HFFc6 (cell line): ENCODE measurements around the gene PRRT2. TPM values are rescaled to one million over a fixed set of nuclear protein-coding genes. Genes with fewer than 3 reads are reported as not detected.

Source experiments
- DNase-seq: peaks from one replicate; pipeline ENCODE4 v3.0.0-alpha.2; 2018
- H3K27ac Mint-ChIP-seq: 2 replicates; pipeline ENCODE4 v1.8.0; 2020; ENCODE audit warnings: mild to moderate bottlenecking, mixed read lengths
- H3K27me3 Mint-ChIP-seq: 2 replicates; pipeline ENCODE4 v1.8.0; 2021; ENCODE audit warnings: mild to moderate bottlenecking, moderate library complexity, mixed read lengths; ENCODE audit not compliant: insufficient read depth
- H3K36me3 Mint-ChIP-seq: 2 replicates; pipeline ENCODE4 v1.8.0; 2021; ENCODE audit warnings: low read depth, mixed read lengths
- H3K4me1 Mint-ChIP-seq: 2 replicates; pipeline ENCODE4 v1.8.0; 2020; ENCODE audit warnings: low read depth, mixed read lengths
- H3K4me3 Mint-ChIP-seq: 2 replicates; pipeline ENCODE4 v1.8.0; 2020; ENCODE audit warnings: mild to moderate bottlenecking, moderate library complexity, mixed read lengths
- H3K9me3 Mint-ChIP-seq: 2 replicates; pipeline ENCODE4 v1.8.0; 2020; ENCODE audit warnings: mild to moderate bottlenecking, mixed read lengths
- long read RNA-seq: library from polyadenylated mRNA; unstranded; transcript quantifications from one replicate; pipeline ENCODE4 v2.0.0, GENCODE V29; 2019
- total RNA-seq, 6 experiments: library from RNA; stranded (reverse); fragmentation: NEBNext Ultra II Directional; extraction: Animal tissue kit (Norgen Biotek cat#: 25700); gene quantifications; 2 replicates in 1 of 6; 3 replicates in 5 of 6; pipeline ENCODE4 v1.2.3, GENCODE V29; 2021
- TF ChIP-seq, protein P1 (sequence below): fragments of 200-600 bp; sonication (generic); IDR thresholded peaks from 2 replicates; pipeline ENCODE4 v1.5.0; 2021; ENCODE audit warnings: antibody characterized with exemption, mild to moderate bottlenecking

The PRRT2 gene
- total RNA-seq = 1 to 10 TPM; 2.9 to 4.3 (median 3.6) TPM
- long read RNA-seq = 0 reads

DNA sequence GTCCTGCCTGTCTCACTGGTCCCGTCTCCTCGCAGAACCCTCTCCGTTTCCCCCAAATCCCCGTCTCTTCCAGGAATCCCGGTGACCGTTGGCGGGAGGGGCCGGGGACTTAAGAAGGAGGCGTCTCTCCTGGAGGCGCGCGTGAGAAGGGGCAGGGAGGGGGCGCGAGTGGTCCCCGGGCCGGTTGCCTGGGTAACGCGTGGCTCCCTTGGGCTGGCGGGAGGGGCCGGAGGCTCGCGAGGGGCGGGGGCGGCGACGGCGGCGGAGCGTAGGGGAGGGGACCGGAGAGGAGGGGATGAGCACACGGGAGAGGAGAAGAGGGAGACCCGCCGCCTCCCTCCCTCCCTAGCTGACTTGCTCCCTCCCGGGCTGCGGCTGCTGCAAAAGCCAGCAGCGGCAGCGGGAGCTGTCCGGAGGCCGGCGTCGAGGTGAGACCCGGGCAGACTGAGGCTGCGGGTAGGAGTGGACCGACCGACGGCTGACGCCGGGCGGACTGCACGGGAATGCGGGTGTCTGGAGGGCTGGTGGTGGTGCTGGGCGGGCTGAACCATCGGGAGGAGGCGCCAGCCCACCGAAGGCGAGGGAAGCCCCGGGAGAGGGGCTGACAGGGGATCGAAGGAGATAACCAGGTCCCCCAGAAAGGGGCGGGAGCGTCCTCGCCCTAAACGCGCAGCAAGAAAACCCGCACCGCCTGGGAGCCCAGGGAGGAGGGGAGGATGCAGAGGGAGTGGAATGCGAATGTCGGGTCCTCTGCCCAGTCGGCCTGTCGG lies at the start of gene PRRT2:
PRRT2 (plus strand) TSS at position 298 of the 770 bp plus-strand sequence. CDS start 862 bp downstream, outside the sequence.
- Mint-ChIP-seq H3K27ac (peak within 1 kb of the TSS; percentile 88), H3K36me3 (peaks cover 16% of the 10 kb centered on the region), H3K4me3 (peak within 1 kb of the TSS; percentile 89), H3K9me3 (no peaks in the 10 kb centered on the region), H3K4me1 (peaks cover 78% of the 10 kb centered on the region), H3K27me3 (peaks cover 6% of the 10 kb centered on the region)
- TF ChIP-seq, protein P1, sequence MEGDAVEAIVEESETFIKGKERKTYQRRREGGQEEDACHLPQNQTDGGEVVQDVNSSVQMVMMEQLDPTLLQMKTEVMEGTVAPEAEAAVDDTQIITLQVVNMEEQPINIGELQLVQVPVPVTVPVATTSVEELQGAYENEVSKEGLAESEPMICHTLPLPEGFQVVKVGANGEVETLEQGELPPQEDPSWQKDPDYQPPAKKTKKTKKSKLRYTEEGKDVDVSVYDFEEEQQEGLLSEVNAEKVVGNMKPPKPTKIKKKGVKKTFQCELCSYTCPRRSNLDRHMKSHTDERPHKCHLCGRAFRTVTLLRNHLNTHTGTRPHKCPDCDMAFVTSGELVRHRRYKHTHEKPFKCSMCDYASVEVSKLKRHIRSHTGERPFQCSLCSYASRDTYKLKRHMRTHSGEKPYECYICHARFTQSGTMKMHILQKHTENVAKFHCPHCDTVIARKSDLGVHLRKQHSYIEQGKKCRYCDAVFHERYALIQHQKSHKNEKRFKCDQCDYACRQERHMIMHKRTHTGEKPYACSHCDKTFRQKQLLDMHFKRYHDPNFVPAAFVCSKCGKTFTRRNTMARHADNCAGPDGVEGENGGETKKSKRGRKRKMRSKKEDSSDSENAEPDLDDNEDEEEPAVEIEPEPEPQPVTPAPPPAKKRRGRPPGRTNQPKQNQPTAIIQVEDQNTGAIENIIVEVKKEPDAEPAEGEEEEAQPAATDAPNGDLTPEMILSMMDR = no peak
- DNase-seq = no peak

DNA sequence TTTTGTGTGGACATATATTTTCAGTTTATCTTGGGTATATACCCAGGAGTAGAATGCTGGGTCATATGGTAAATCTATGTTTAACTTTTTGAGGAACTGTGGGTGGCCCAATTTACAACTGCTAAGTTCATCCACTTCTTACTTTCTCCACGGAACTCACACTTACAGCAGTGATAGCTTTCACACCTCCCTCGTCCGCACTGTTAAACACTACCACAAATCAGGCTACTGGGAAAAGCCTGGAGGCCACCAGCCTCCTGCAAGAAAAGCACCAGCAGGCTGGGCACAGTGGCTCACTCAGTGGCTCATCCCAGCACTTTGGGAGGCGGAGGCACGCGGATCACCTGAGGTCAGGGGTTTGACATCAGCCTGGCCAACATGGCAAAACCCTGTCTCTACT lies 48.7 kb upstream of the PRRT2 start:
- no peak for DNase-seq
- Mint-ChIP-seq H3K4me1 (no peaks in the 10 kb centered on the region), H3K36me3 (no peaks in the 10 kb centered on the region), H3K27me3 (peaks cover 31% of the 10 kb centered on the region), H3K9me3 (no peaks in the 10 kb centered on the region), H3K4me3 (no peak overlapping the region), H3K27ac (no peak overlapping the region)
- TF ChIP-seq, protein P1 = no peak

DNA sequence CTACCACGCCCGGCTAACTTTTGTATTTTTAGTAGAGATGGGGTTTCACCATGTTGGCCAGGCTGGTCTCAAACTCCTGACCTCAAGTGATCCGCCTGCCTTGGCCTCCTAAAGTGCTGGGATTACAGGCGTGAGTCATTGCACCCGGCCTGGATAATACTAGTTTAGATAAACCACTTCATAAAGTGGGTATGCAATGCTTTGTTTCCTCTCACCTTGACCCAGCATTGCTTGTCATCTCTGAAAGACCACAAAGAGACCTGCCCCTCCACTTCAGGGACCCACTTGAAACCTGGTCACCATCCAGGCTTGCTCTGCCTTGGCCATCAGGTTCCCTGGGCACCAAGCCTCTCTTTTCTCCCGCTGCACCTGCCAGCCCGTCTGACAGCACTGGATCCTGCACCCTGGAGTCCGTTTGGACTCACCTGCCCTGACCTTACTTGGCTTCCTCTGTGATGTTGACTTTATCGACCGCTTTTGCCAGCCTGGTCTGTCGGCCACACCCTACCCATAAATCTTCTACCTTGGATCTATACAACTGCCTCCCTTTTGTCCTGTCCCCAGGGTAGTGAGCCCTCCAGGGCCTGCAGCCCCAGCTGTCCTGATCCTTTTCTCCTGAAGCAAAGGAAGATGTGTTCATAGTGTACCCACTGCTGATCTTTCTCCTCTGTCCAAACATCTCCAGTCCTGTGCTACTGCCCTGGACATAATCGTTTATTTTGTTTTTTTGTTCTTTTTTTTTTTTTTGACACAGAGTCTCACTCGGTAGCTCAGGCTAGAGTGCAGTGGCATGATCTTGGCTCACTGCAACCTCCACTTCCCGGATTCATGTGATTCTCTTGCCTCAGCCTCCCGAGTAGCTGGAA lies 46.6 kb upstream of the PRRT2 start:
- no peaks in the 10 kb centered on the region for H3K4me1 Mint-ChIP-seq
- TF ChIP-seq, protein P1 = no peak
- H3K36me3 Mint-ChIP-seq = no peaks in the 10 kb centered on the region
- no peak overlapping the region for H3K27ac Mint-ChIP-seq
- peaks cover 42% of the 10 kb centered on the region for H3K27me3 Mint-ChIP-seq
- no peak overlapping the region for H3K4me3 Mint-ChIP-seq
- no peaks in the 10 kb centered on the region for H3K9me3 Mint-ChIP-seq
- DNase-seq = no peak

DNA sequence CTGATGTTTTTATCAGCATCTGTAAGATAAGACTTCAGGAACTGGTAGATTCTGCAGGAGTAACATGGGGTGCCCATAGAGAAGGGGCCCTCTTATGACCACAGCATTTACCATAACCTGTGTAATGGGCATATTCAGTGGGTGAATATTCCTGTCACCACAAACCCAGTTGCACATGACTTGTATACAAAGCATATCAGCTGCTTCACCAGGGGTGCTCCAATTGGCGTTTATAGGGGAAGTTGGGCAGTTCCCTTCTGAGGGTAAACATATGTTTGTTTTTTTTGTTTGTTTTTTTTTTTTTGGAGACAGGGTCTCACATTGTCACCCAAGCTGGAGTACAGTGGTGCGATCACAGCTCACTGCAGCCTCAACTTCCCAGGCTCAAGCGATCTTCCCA lies 45.4 kb upstream of the PRRT2 start:
- H3K9me3 Mint-ChIP-seq = no peaks in the 10 kb centered on the region
- H3K27me3 Mint-ChIP-seq = peaks cover 37% of the 10 kb centered on the region
- no peak overlapping the region for H3K4me3 Mint-ChIP-seq
- no peak for DNase-seq
- no peaks in the 10 kb centered on the region for H3K4me1 Mint-ChIP-seq
- TF ChIP-seq, protein P1 = no peak
- no peaks in the 10 kb centered on the region for H3K36me3 Mint-ChIP-seq
- no peak overlapping the region for H3K27ac Mint-ChIP-seq

DNA sequence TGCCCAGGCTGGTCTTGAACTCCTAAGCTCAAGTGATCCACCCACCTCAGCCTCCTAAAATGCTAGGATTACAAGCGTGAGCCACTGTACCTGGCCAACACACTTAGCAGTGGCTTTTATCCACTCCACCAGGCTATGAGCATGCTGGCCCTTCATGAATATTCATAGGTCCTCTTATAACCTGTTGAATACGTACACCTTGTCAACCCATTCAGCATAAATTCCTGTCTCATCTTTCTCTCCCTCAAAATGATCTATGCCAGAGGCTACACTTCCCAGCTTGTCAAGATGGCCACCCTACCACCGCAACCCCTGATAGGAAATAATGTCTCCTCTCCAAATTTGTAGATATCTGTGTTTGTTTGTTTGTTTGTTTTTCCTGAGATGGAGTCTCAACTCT lies 44.9 kb upstream of the PRRT2 start:
- no peaks in the 10 kb centered on the region for H3K36me3 Mint-ChIP-seq
- no peaks in the 10 kb centered on the region for H3K4me1 Mint-ChIP-seq
- peaks cover 35% of the 10 kb centered on the region for H3K27me3 Mint-ChIP-seq
- H3K27ac Mint-ChIP-seq = no peak overlapping the region
- H3K9me3 Mint-ChIP-seq = no peaks in the 10 kb centered on the region
- no peak overlapping the region for H3K4me3 Mint-ChIP-seq
- DNase-seq = no peak
- TF ChIP-seq, protein P1 = no peak
